ENCODE measurements around the gene MEF2D.

DNA sequence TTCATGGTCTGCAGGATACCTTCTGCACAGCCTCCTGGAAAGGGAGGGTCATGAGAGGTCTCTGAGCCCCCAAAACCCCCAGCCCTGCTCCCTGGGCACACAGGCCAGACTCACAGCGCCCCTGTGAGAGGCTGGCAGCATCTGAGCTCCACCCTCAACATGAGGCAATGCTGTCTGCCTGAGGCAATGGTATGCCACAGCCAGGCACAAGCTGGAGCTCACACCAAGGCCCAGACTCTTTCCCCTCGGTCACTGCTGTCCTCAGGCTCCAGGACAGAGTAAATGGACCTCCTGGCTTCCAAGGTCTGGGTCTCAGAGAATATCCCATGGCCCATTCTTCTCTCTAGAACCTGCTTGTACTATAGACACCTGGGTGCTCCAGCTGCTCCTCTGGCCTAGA lies 17.2 kb downstream of the MEF2D start:
- TF ChIP-seq, protein P1, sequence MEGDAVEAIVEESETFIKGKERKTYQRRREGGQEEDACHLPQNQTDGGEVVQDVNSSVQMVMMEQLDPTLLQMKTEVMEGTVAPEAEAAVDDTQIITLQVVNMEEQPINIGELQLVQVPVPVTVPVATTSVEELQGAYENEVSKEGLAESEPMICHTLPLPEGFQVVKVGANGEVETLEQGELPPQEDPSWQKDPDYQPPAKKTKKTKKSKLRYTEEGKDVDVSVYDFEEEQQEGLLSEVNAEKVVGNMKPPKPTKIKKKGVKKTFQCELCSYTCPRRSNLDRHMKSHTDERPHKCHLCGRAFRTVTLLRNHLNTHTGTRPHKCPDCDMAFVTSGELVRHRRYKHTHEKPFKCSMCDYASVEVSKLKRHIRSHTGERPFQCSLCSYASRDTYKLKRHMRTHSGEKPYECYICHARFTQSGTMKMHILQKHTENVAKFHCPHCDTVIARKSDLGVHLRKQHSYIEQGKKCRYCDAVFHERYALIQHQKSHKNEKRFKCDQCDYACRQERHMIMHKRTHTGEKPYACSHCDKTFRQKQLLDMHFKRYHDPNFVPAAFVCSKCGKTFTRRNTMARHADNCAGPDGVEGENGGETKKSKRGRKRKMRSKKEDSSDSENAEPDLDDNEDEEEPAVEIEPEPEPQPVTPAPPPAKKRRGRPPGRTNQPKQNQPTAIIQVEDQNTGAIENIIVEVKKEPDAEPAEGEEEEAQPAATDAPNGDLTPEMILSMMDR (IDR thresholded peaks at IDR 0.05; ENCODE audit: low read depth, low read length, poor library complexity, severe bottlenecking): no peak
- TF ChIP-seq EZH2phosphoT487 (IDR thresholded peaks at IDR 0.05; ENCODE audit: borderline replicate concordance, low read length): no peak

Measured in DOHH2 (cell line).